Endometrial microvascular endothelial cells (primary cell): Measurements from ENCODE around the gene ADPRM. TPM values are rescaled to one million over a fixed set of nuclear protein-coding genes. Genes with fewer than 3 reads are reported as not detected.
"Not testable (repeated sequence)": the region's sequence is repeated elsewhere in the genome, so short reads cannot be mapped to it uniquely, and the experiment has no call there.

Experiments
- in situ Hi-C: cut with HindIII; loops from 2 replicates; pipeline ENCODE4 v1.10.0; 2017; ENCODE audit warnings: low sequenced_read_pairs, low pct_unique_long_range_greater_than_20kb; ENCODE audit errors: inconsistent ontology term
- total RNA-seq: library from RNA; depleted of rRNA; stranded (reverse); fragments of >200 nt; gene quantifications from one replicate; pipeline ENCODE4 v1.2.3, GENCODE V29; 2015; ENCODE audit errors: inconsistent ontology term

The ADPRM gene
- total RNA-seq, 1 donor from 2014 or later: 13.3 TPM

DNA sequence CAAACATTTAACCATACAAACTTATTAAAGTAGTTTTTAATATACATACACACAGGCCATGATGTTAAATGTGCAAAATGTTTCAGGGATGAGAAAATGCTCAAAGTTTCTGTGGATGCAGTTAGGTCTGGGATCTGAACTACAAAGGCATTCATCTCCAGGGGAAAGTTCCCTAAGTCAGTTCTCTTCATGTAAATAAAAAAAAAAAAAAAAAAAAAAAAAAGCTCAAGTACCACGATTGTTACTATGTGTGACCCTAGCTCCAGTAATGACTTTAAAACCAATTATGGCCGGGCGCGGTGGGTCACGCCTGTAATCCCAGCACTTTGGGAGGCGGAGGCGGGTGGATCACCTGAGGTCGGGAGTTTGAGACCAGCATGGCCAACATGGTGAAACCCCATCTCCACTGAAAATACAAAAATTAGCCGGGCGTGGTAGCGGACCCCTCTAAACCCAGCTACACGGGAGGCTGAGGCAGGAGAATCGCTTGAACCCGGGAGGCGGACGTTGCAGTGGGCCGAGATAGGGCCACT lies 1.5 kb upstream of the ADPRM start:
- in situ Hi-C loops: not testable (repeated sequence)

DNA sequence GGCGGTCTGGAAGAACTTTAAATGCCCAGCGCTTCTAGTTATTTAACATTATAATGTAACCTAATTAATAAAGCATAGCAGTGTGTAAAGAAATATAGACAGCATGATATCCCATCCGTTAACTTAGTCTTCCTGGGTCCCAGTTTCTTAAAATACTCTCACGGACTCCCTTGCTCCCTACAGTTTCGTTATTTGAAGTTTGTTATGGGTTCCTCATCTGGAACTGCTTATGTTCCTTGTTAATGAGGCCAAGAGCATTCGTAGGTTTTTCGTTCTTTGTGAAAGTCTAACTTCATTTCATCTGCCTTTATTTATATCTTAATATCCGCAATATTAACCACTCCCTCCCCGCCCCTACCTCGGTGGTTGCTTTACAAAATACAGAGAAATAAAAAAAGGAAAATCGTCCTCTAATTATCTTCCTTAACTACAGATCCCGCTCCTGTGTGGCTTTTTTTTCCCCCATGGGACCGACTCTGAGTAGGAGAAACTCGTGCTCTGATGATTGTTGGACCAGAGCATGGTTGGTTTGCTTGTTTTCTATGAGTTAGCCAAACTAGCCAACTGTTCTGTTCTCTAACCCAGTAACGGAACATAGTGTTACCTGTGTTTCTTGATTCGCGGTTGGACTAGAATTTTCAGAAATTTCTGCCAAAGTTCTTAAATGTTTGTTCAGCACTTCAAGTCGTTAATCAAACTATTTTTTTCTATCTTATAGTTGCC lies 863 bp downstream of the ADPRM start:
- in situ Hi-C loops: no loop called here

DNA sequence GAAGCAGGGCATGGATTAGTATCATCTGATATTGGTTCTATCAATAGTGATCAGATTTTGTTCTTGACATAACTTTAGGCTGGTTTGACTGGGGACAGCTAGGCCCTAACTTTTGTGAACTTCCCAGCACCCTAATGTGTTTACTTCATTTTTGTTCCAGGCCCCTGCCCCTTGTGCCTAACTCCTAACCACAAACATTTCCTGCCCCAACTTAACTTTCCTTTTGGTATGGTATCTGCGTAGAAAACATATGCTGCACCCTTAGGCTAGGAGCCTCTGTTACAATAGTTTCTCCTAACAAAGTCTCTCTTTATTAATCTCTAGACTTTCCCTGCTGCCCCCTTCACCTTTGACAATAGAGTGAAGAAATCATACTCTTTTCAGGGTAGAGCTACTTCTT lies 2.5 kb downstream of the ADPRM start:
- in situ Hi-C loops: no loop called here

DNA sequence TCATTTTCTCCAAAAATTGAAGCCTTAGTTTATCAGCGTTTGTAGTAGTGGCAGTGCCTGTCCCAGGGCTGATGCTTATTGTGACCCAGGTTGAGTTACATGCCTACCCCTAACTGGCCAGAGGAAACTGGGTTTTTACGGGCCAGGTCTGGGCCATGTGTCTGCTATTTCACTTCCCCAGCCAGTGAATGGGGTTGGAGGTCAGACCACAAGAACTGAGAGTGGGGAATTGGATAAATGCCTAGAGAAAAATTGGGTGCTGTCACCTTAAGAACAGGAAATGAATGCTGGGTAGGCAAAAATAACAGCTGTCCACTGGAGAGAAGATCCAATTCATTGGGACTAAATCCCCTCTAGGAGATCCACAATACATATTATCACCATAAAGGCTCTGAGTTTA lies 5.2 kb downstream of the ADPRM start:
- in situ Hi-C loops: no loop called here

DNA sequence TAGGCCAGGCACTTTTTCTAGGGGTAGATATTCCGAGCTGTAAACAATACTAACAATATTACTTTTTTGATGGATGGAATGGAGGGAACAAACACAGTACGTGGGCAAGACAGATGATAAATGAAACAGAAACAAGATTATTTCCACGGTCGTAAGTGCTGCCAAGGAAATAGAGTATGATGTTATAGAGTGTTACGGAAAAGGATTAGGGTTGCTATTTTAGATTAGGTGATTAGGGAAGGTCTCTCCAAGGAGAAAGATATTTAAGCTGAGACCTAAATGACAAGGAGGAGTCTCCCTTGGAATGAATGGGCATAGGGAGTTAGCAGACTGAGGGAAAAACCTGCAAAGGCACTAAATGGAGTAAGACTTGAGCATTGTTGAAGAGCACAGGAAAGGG lies 8.3 kb downstream of the ADPRM start:
- in situ Hi-C loops: no loop called here

GRCh38 chr17:10713318-10713717 lies 15.9 kb downstream of the ADPRM start:
- in situ Hi-C loops: no loop called here

DNA sequence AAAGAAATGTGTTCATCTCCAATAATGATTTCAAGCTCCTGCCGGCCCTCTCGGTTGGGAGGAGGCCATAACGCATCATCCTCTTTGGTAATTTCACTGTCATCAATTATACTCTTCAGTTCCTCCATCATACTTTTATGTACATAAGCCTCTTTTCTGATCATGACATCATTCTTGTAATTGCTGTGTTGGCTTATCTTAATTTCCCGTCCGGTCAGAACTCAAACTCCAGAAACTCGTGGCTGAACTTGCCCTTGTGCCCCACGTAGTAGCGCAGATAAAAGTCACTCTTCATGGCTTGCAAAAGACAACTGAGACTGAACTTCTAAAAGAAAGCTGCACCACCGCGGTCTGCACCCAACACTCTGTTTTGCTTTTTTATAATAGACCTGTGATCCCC lies 18.8 kb downstream of the ADPRM start:
- in situ Hi-C loops: no loop called here

- in situ Hi-C loops: no loop called here
These were observed 21.2 kb downstream of the ADPRM start for GRCh38 chr17:10718547-10718946.

- in situ Hi-C loops: no loop called here
These were observed 27.3 kb downstream of the ADPRM start for GRCh38 chr17:10724546-10725195.

DNA sequence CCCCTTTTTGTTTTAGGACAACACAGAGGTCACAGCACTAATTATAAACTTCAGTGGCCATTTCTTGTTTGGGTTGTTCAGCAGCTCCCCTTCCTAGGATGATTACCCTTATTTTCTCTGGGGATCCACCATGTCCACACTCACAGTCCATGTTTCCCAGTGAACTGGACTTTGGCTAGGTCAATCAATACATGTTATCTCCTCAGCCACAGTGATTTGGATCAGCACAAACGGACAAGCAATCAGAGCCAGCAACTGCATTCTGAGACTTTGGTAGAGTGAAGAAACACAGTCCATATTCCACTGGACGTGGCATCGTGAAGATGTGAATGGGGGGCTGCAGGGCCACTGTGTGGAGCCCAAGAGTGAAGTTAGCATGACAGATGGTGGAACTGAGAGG lies 27.9 kb downstream of the ADPRM start:
- in situ Hi-C loops: no loop called here

DNA sequence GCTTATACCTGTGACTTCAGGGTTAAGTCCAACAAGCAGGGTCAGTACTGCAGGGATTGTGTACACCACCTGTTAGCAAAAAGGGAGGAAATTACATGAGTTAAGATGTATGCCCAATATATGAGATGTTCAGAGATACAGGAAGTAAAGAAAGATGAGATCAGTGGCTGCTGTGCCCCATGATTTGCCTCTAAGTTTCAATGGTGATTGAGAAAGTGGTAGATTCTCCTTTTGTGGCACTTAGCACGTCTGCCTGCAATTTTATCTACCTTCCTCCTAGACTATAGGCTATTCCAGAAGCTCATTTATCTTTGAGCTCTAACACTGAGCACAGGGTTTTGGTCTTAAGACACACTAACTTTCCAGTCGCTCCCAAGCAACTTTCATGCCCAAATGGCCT lies 28.8 kb downstream of the ADPRM start:
- in situ Hi-C loops: no loop called here

DNA sequence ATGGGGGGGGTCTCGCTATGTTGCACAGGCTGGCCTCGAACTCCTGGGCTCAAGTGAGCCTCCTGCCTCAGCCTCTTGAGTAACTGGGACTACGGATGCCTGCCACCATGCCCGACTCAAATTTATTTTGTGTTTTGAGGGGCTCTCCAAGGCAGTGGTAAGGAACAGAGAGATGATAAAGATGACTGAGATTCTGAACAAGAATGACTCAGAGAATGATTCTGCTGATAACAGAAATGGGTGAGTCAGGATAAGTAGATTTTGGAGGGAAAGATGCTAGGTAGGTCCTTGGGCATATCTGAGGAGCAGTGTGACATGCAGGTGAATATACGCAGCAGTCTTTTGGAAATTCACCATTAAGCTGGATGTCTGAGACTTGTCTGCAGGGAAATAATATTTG lies 29.8 kb downstream of the ADPRM start:
- in situ Hi-C loops: no loop called here

GRCh38 chr17:10728331-10728892 lies 31.0 kb downstream of the ADPRM start:
- in situ Hi-C loops: no loop called here

DNA sequence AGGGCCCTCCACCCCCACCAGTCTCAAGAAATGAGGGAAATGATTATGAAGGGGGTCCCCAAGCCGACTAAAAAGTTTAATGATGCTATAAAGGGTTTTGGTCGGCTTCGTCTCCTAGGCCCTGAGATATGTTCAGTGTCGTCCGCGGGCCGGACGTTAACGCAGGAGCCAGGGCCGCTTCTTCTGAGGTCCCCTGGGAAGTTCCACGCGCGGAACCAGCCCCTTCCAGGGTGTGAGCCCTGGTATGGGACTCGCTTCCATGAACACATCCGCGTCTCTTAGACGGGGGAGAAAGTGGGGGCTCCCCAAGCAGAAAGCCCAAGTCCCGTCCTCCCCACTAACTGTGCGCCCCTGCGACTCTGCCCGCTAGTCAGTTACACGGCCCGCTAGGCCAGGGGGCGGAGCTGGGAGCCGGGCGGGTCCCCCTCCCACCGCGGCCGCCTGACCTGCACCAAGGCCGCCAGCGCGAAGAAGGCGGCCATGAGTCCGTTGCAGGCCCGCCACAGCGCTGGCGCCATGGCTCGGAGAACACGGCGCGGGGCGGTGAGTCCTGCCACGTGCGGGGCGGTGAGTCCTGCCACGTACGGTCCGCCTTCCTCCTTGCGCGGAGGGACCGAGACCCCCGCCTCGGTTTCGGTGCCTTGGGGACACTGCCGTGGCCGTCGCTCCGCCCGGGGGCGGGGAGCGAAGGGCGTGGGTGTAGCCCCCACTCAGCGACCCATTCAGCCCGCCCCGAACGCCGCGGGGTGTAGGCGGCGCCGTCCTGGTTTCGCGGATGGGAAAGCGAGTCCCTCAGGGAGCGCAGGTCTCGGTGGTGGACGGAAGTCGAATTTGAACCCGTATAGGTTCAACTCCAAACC lies 32.2 kb downstream of the ADPRM start, which contains the start of gene TMEM220:
Gene TMEM220 (minus strand): TSS at position 690 of the 860 bp plus-strand sequence. CDS start 172 bp downstream, at position 518.
- in situ Hi-C loops: no loop called here

DNA sequence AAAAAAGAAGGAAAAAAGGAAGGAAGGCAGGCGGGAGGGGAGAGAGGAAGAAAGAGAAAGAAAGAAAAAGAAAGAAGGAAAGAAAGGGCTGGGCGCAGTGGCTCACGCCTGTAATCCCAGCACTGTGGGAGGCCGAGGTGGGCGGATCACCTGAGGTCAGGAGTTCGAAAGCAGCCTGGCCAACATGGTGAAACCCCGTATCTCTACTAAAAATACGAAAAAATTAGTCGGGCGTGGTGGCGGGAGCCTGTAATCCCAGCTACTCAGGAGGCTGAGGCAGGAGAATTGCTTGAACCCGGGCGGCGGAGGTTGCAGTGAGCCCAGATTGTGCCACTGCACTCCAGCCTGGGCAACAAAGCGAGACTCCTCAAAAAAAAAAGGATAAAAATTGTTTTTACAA lies 32.9 kb downstream of the ADPRM start:
- in situ Hi-C loops: not testable (repeated sequence)

GRCh38 chr17:10731408-10731879 lies 34.0 kb downstream of the ADPRM start:
- in situ Hi-C loops: no loop called here

DNA sequence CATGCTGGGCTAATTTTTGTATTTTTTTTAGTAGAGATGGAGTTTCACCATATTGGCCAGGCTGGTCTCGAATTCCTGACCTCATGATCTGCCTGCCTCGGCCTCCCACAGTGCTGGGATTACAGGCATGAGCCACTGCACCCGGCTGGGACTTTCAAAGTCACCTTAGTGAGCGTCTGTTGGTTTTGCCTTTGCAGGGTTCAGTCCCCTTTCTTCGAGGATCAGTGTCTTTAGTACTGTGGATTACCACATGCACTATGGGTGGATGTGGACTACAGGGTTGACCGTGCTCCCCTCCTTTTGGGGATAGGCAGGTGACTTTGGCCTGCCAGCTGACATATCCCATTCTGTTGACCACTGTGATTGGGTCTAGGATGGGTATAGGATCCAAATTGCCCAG lies 34.7 kb downstream of the ADPRM start:
- in situ Hi-C loops: not testable (repeated sequence)

GRCh38 chr17:10733666-10734065 lies 36.3 kb downstream of the ADPRM start:
- in situ Hi-C loops: no loop called here

- in situ Hi-C loops: no loop called here
These were observed 37.9 kb downstream of the ADPRM start for GRCh38 chr17:10735251-10735650.
